Prostate gland (tissue), 2 donors: ENCODE data around the gene SLCO3A1. TPM values are rescaled to one million over a fixed set of nuclear protein-coding genes. Genes with fewer than 3 reads are reported as not detected.

Experiments used
- DNase-seq: peaks from one replicate; pipeline ENCODE4 v3.0.0-alpha.2; 2019; ENCODE audit warnings: low spot score
- H3K27ac ChIP-seq, 2 donors: fragments of 200-600 bp; sonication (generic); 2 replicates each; pipeline ENCODE4 v1.5.1; 2017 to 2019
- H3K27me3 ChIP-seq: fragments of 200-600 bp; sonication (generic); replicated peaks from 2 replicates; pipeline ENCODE4 v1.5.1; 2019; ENCODE audit not compliant: insufficient read depth
- H3K36me3 ChIP-seq, 2 donors: fragments of 200-600 bp; sonication (generic); 1 replicate in 1 of 2; 2 replicates in 1 of 2; pipeline versions ENCODE4 v1.5.1 to v1.8.1; 2017 to 2019
- H3K4me1 ChIP-seq: fragments of 200-600 bp; sonication (generic); replicated peaks from 2 replicates; pipeline ENCODE4 v1.5.1; 2019
- H3K4me3 ChIP-seq, 2 donors: fragments of 200-600 bp; sonication (generic); 2 replicates each; pipeline ENCODE4 v1.5.1; 2017 to 2019
- H3K9me3 ChIP-seq: fragments of 200-600 bp; sonication (generic); 2 replicates; pipeline ENCODE4 v1.5.1; 2017
- POLR2A ChIP-seq: fragments of 450-650 bp; IDR thresholded peaks from one replicate; pipeline ENCODE4 v1.6.1; 2016; ENCODE audit warnings: antibody characterized with exemption, mild to moderate bottlenecking
- POLR2AphosphoS5 ChIP-seq: sonication (generic); formaldehyde crosslinking; IDR thresholded peaks from one replicate; pipeline ENCODE4 v1.6.1; 2017; ENCODE audit warnings: antibody characterized with exemption
- WGBS: methylation state at CpG from one replicate; pipeline ENCODE4 v1.1.5; 2018; 5-methylcytosine and 5-hydroxymethylcytosine counted together
- intact Hi-C: fragments of 100-400 bp; cut with DNase I; formaldehyde crosslinking; loops from one replicate; pipeline ENCODE4 v1.14.2; 2022
- total RNA-seq, 2 donors: library from RNA; depleted of rRNA; stranded (reverse); fragments of >200 nt; gene quantifications; one replicate each; pipeline ENCODE4 v1.1.0, GENCODE V29; 2016
- TF ChIP-seq, protein P1 (sequence below), 4 experiments: fragments of 200-600 bp in 2 of 4; fragments of 450-650 bp in 2 of 4; sonication (generic) in 2 of 4; IDR thresholded peaks; 1 replicate in 3 of 4; 2 replicates in 1 of 4; pipeline ENCODE4 v1.5.1; 2016 to 2019; ENCODE audit warnings: antibody characterized with exemption in 4 of 4, mild to moderate bottlenecking in 2 of 4, moderate library complexity in 2 of 4

The SLCO3A1 gene
- total RNA-seq, 2 donors from 2014 or later = 7.4 to 35.3 TPM

DNA sequence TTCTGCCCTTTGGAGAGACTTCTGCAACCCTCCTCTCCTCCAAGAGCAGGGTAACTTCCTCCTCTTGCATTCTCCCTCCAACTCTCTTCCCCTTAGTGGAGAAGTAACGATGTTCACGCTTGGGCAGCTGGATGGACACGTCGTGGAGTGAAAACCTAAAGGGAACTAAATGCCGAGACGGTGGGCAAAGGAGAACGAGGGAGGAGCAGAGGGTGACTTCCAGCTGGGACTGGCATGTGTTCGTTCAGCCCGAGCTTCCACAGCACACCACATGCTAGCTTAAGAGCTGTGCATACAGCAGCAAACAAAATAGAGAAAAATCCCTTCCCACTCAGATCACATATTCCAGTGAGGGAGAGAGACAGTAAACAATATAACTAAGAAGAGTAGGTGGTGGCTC lies 179.8 kb downstream of the SLCO3A1 start:
- DNase-seq = no peak
- no peak overlapping the region for H3K27ac ChIP-seq
- H3K4me1 ChIP-seq = no peaks in the 10 kb centered on the region
- H3K27me3 ChIP-seq = no peaks in the 10 kb centered on the region
- no peaks in the 10 kb centered on the region for H3K36me3 ChIP-seq
- WGBS = 57% methylated on average over 9 of the region's 9 CpGs
- H3K4me3 ChIP-seq = no peak overlapping the region
- intact Hi-C loops = no loop called here
- TF ChIP-seq POLR2A (no peak), POLR2AphosphoS5 (no peak)
- TF ChIP-seq, protein P1, sequence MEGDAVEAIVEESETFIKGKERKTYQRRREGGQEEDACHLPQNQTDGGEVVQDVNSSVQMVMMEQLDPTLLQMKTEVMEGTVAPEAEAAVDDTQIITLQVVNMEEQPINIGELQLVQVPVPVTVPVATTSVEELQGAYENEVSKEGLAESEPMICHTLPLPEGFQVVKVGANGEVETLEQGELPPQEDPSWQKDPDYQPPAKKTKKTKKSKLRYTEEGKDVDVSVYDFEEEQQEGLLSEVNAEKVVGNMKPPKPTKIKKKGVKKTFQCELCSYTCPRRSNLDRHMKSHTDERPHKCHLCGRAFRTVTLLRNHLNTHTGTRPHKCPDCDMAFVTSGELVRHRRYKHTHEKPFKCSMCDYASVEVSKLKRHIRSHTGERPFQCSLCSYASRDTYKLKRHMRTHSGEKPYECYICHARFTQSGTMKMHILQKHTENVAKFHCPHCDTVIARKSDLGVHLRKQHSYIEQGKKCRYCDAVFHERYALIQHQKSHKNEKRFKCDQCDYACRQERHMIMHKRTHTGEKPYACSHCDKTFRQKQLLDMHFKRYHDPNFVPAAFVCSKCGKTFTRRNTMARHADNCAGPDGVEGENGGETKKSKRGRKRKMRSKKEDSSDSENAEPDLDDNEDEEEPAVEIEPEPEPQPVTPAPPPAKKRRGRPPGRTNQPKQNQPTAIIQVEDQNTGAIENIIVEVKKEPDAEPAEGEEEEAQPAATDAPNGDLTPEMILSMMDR (IDR thresholded peaks at IDR 0.05) = no peak
- no peaks in the 10 kb centered on the region for H3K9me3 ChIP-seq

DNA sequence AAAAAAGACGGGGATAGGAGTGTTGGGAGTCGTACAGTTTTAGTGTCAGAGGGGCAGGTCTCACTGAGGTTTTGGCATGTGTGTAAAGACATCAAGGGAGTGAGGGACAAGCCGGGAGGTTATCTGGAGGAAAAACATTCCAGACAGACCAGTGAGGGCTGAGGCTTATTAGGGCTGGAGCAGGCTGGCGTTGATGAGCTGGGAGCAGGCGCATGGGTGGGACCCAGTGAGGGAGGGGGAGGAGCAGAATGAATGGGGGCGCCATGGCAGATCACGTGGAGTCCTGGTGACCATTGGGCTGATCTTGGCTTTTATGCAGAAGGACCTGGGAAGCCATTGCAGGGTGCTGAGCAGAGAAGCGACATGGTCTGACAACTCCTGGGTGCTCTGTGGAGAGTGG lies 180.2 kb downstream of the SLCO3A1 start:
- intact Hi-C loops = no loop called here
- WGBS = 77% methylated on average over 8 of the region's 8 CpGs
- Histone ChIP-seq H3K4me1 (no peaks in the 10 kb centered on the region), H3K4me3 (no peak overlapping the region), H3K36me3 (no peaks in the 10 kb centered on the region), H3K9me3 (no peaks in the 10 kb centered on the region), H3K27ac (no peak overlapping the region), H3K27me3 (no peaks in the 10 kb centered on the region)
- TF ChIP-seq POLR2AphosphoS5 = no peak
- TF ChIP-seq, protein P1 (IDR thresholded peaks at IDR 0.05) = no peak
- no peak for TF ChIP-seq POLR2A
- no peak for DNase-seq

DNA sequence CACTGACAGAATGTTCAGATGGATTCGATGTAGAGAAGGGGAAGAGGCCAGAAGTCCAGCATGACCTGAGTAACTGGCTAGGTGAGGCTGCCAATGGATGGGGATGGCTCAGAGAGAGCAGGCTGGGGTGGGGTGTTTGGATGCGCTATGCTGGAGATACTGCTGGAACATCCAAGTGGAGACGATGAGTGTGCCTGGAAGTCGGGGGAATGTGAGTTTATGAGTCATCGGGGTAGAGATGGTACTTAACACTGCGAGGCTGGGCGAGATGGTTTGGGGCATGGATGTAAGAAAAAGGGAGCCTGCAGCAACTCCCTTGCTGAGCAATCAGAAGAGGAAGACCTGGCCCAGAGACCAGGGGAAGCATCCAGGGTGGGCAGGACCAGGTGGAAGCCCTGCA lies 180.7 kb downstream of the SLCO3A1 start:
- TF ChIP-seq POLR2AphosphoS5 (no peak), POLR2A (no peak)
- TF ChIP-seq, protein P1 (IDR thresholded peaks at IDR 0.05) = no peak
- Histone ChIP-seq H3K4me3 (no peak overlapping the region), H3K4me1 (no peaks in the 10 kb centered on the region), H3K9me3 (no peaks in the 10 kb centered on the region), H3K27me3 (no peaks in the 10 kb centered on the region), H3K36me3 (no peaks in the 10 kb centered on the region), H3K27ac (no peak overlapping the region)
- intact Hi-C loops = no loop called here
- no peak for DNase-seq
- 87% methylated on average over 7 of the region's 7 CpGs for WGBS

DNA sequence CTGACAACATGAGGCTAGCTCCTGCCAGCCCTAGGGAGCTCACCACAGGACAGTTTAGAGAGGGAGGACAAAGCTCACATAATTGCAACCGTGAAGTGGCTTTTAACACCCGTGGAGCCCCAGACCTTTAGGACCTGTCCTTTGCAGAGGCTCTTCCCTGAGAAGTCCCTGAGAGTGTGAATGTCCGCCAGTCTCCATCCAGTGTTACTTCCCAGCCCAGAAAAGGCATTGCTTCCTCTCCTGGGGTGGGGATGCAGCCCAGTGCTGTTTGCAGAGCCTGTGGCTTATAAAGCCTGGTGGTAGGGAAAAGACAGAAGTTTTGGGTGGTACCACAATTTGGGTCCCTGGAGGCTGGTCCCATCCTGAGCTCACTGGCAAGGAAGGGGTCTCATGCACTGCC lies 182.0 kb downstream of the SLCO3A1 start:
- H3K27ac ChIP-seq = no peak overlapping the region
- intact Hi-C loops = no loop called here
- 57% methylated on average over 3 of the region's 3 CpGs for WGBS
- H3K27me3 ChIP-seq = no peaks in the 10 kb centered on the region
- no peaks in the 10 kb centered on the region for H3K9me3 ChIP-seq
- H3K4me1 ChIP-seq = no peaks in the 10 kb centered on the region
- no peak for DNase-seq
- TF ChIP-seq, protein P1 (IDR thresholded peaks at IDR 0.05) = no peak
- TF ChIP-seq POLR2AphosphoS5 = no peak
- no peak for TF ChIP-seq POLR2A
- H3K36me3 ChIP-seq = no peaks in the 10 kb centered on the region
- H3K4me3 ChIP-seq = no peak overlapping the region

DNA sequence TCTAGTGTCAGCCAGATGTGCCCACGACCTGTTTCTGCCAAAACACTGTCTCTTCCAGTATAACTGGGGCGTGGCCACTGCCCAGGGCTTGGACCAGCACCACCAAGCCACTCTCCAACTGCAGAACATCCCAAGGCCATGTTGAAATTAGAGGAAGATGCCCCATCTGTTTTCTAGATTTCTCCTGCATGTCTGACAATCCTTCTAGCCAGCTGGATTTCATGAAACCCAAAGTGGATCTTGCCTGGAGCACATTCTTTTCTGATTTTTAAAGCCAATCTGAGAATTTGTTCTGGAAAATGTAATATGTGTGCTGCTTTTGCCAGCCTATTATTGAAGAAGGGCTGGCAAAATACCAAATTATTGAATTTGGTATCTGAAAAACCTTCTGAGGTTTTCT lies 182.5 kb downstream of the SLCO3A1 start:
- no peak for DNase-seq
- Histone ChIP-seq H3K9me3 (no peaks in the 10 kb centered on the region), H3K4me1 (no peaks in the 10 kb centered on the region), H3K27ac (no peak overlapping the region), H3K27me3 (no peaks in the 10 kb centered on the region), H3K36me3 (no peaks in the 10 kb centered on the region), H3K4me3 (no peak overlapping the region)
- 29% methylated on average over 2 of the region's 2 CpGs for WGBS
- intact Hi-C loops = no loop called here
- TF ChIP-seq, protein P1 (IDR thresholded peaks at IDR 0.05) = no peak
- TF ChIP-seq POLR2A (no peak), POLR2AphosphoS5 (no peak)
